Trophoblast cell (in vitro differentiated cells and primary cell): ENCODE results near the gene LHFPL2.

Source experiments
- DNase-seq, 2 donors: peaks; one replicate each; pipeline ENCODE4 v3.0.0-alpha.2; 2016
- H2AFZ ChIP-seq: 2 replicates; pipeline ENCODE4 v1.6.1; 2013; ENCODE audit warnings: low read length, moderate library complexity, mild to moderate bottlenecking; ENCODE audit not compliant: insufficient read depth, poor library complexity
- H2AK5ac ChIP-seq: 2 replicates; pipeline ENCODE4 v1.6.1; 2013; ENCODE audit warnings: mild to moderate bottlenecking, low read length
- H2BK120ac ChIP-seq: 2 replicates; pipeline ENCODE4 v1.6.1; 2013; ENCODE audit warnings: low read length, mild to moderate bottlenecking, moderate library complexity; ENCODE audit not compliant: insufficient read depth, poor library complexity
- H2BK12ac ChIP-seq: 2 replicates; pipeline ENCODE4 v1.6.1; 2013; ENCODE audit warnings: mild to moderate bottlenecking, low read length, moderate library complexity
- H2BK5ac ChIP-seq: 2 replicates; pipeline ENCODE4 v1.6.1; 2013; ENCODE audit warnings: low read length, low read depth, moderate library complexity, mild to moderate bottlenecking; ENCODE audit not compliant: poor library complexity
- H3K14ac ChIP-seq: 2 replicates; pipeline ENCODE4 v1.6.1; 2013; ENCODE audit warnings: mild to moderate bottlenecking, low read length
- H3K18ac ChIP-seq: 2 replicates; pipeline ENCODE4 v1.6.1; 2013; ENCODE audit warnings: mild to moderate bottlenecking, low read length
- H3K23ac ChIP-seq: 2 replicates; pipeline ENCODE4 v1.6.1; 2013; ENCODE audit warnings: low read length
- H3K27ac ChIP-seq: 2 replicates; pipeline ENCODE4 v1.5.1; 2013; ENCODE audit warnings: low read depth, mild to moderate bottlenecking, inconsistent platforms, low read length, moderate library complexity
- H3K27me3 ChIP-seq: 2 replicates; pipeline ENCODE4 v1.6.1; 2013; ENCODE audit warnings: inconsistent platforms, mild to moderate bottlenecking, low read length, moderate library complexity; ENCODE audit not compliant: insufficient read depth
- H3K36me3 ChIP-seq, 2 experiments: 1 replicate in 1 of 2; 2 replicates in 1 of 2; pipeline ENCODE4 v1.6.1; 2013; ENCODE audit warnings: low read length in 2 of 2, mild to moderate bottlenecking in 2 of 2, moderate library complexity in 1 of 2; ENCODE audit not compliant: insufficient read depth in 2 of 2, control insufficient read depth in 1 of 2
- H3K4ac ChIP-seq: 2 replicates; pipeline ENCODE4 v1.6.1; 2013; ENCODE audit warnings: low read depth, mild to moderate bottlenecking, low read length, moderate library complexity
- H3K4me1 ChIP-seq, 2 experiments: 1 replicate in 1 of 2; 2 replicates in 1 of 2; pipeline ENCODE4 v1.6.1; 2013; ENCODE audit warnings: low read length in 2 of 2, mild to moderate bottlenecking in 2 of 2, moderate library complexity in 1 of 2; ENCODE audit not compliant: insufficient read depth in 2 of 2, control insufficient read depth in 1 of 2
- H3K4me2 ChIP-seq: 2 replicates; pipeline ENCODE4 v1.6.1; 2013; ENCODE audit warnings: inconsistent platforms, mild to moderate bottlenecking, low read length, moderate library complexity
- H3K4me3 ChIP-seq: 2 replicates; pipeline ENCODE4 v1.5.1; 2013; ENCODE audit warnings: mild to moderate bottlenecking, low read depth, low read length, inconsistent platforms
- H3K79me1 ChIP-seq: one replicate; pipeline ENCODE4 v1.6.1; 2013; ENCODE audit warnings: low read length
- H3K79me2 ChIP-seq: 2 replicates; pipeline ENCODE4 v1.6.1; 2013; ENCODE audit warnings: low read length, mild to moderate bottlenecking; ENCODE audit not compliant: control insufficient read depth, insufficient read depth, poor library complexity
- H3K9ac ChIP-seq: 2 replicates; pipeline ENCODE4 v1.6.1; 2013; ENCODE audit warnings: mild to moderate bottlenecking, low read length
- H3K9me3 ChIP-seq: 2 replicates; pipeline ENCODE4 v1.6.1; 2013; ENCODE audit warnings: low read depth, mild to moderate bottlenecking, control low read depth, inconsistent platforms, low read length; ENCODE audit not compliant: insufficient read depth
- H4K12ac ChIP-seq: 2 replicates; pipeline ENCODE4 v1.6.1; 2013; ENCODE audit warnings: low read depth, mild to moderate bottlenecking, low read length, moderate library complexity
- H4K8ac ChIP-seq: 2 replicates; pipeline ENCODE4 v1.6.1; 2013; ENCODE audit warnings: low read depth, mild to moderate bottlenecking, low read length, moderate library complexity
- H4K91ac ChIP-seq: one replicate; pipeline ENCODE4 v1.6.1; 2013; ENCODE audit warnings: low read depth, mild to moderate bottlenecking, low read length, moderate library complexity
- WGBS: extraction: QIAGEN DNeasy Blood & Tissue Kit; methylation state at CpG from one replicate; pipeline ENCODE4 v1.1.7; 2013; ENCODE audit warnings: missing lambda C conversion rate; ENCODE audit not compliant: insufficient read length, insufficient coverage; ENCODE audit errors: extremely low coverage; 5-methylcytosine and 5-hydroxymethylcytosine counted together

The LHFPL2 gene

GRCh38 chr5:78615697-78616096 lies 32.9 kb downstream of the LHFPL2 start:
- H2BK5ac ChIP-seq, result no peak overlapping the region
- H4K91ac ChIP-seq, result no peak overlapping the region
- H3K27me3 ChIP-seq, result no peaks in the 10 kb centered on the region
- H3K4me1 ChIP-seq, result peaks cover 9 to 16% of the 10 kb centered on the region in 2 experiments
- peaks cover 5% of the 10 kb centered on the region for H3K9me3 ChIP-seq
- no CpG with 5 or more reads among the region's 1 CpG for WGBS
- no peak overlapping the region for H2BK120ac ChIP-seq
- H4K8ac ChIP-seq, result no peak overlapping the region
- H3K79me1 ChIP-seq, result peaks cover 2% of the 10 kb centered on the region
- no peak overlapping the region for H2BK12ac ChIP-seq
- DNase-seq, result peak; percentile 58 to 77
- H3K27ac ChIP-seq, result no peak overlapping the region
- H3K18ac ChIP-seq, result no peak overlapping the region
- no peak overlapping the region for H3K23ac ChIP-seq
- peaks cover 7% of the 10 kb centered on the region for H3K79me2 ChIP-seq
- no peak overlapping the region for H2AFZ ChIP-seq
- H4K12ac ChIP-seq, result no peak overlapping the region
- H3K4me2 ChIP-seq, result no peak overlapping the region
- H3K4ac ChIP-seq, result no peak overlapping the region
- H2AK5ac ChIP-seq, result no peak overlapping the region
- H3K9ac ChIP-seq, result no peak overlapping the region
- H3K14ac ChIP-seq, result no peak overlapping the region
- H3K36me3 ChIP-seq, result peaks cover 7 to 10% of the 10 kb centered on the region in 2 experiments
- H3K4me3 ChIP-seq, result no peak overlapping the region

- H3K27me3 ChIP-seq, result no peaks in the 10 kb centered on the region
- no peak overlapping the region for H3K23ac ChIP-seq
- no peak overlapping the region for H2BK12ac ChIP-seq
- no peak overlapping the region for H2BK5ac ChIP-seq
- no peak overlapping the region for H3K4me3 ChIP-seq
- H4K91ac ChIP-seq, result no peak overlapping the region
- no peak overlapping the region for H4K12ac ChIP-seq
- no peak overlapping the region for H2AFZ ChIP-seq
- no peak overlapping the region for H4K8ac ChIP-seq
- H3K18ac ChIP-seq, result no peak overlapping the region
- peaks cover 17 to 24% of the 10 kb centered on the region in 2 experiments for H3K4me1 ChIP-seq
- peaks cover 6% of the 10 kb centered on the region in 2 experiments for H3K36me3 ChIP-seq
- H3K79me1 ChIP-seq, result peaks cover 7% of the 10 kb centered on the region
- H2BK120ac ChIP-seq, result peak overlapping the region; percentile 75
- H3K79me2 ChIP-seq, result peaks cover 6% of the 10 kb centered on the region
- H2AK5ac ChIP-seq, result no peak overlapping the region
- no peak overlapping the region for H3K9ac ChIP-seq
- DNase-seq, result no peak
- H3K4me2 ChIP-seq, result no peak overlapping the region
- no peak overlapping the region for H3K27ac ChIP-seq
- no peak overlapping the region for H3K14ac ChIP-seq
- peaks cover 2% of the 10 kb centered on the region for H3K9me3 ChIP-seq
- H3K4ac ChIP-seq, result peak overlapping the region; percentile 31
Observed at GRCh38 chr5:78614816-78615215, 33.8 kb downstream of the LHFPL2 start.

GRCh38 chr5:78613756-78614155 lies 34.8 kb downstream of the LHFPL2 start:
- no peak overlapping the region for H2AK5ac ChIP-seq
- no peak overlapping the region for H3K9ac ChIP-seq
- peaks cover 7% of the 10 kb centered on the region for H3K79me1 ChIP-seq
- H4K8ac ChIP-seq, result no peak overlapping the region
- peaks cover 2% of the 10 kb centered on the region for H3K9me3 ChIP-seq
- no peak overlapping the region for H2AFZ ChIP-seq
- peaks cover 5% of the 10 kb centered on the region for H3K79me2 ChIP-seq
- H3K23ac ChIP-seq, result no peak overlapping the region
- no peak overlapping the region for H3K4ac ChIP-seq
- H3K4me2 ChIP-seq, result no peak overlapping the region
- no peak overlapping the region for H3K18ac ChIP-seq
- H3K4me1 ChIP-seq, result peaks cover 18 to 25% of the 10 kb centered on the region in 2 experiments
- no peak overlapping the region for H2BK120ac ChIP-seq
- H4K12ac ChIP-seq, result no peak overlapping the region
- H4K91ac ChIP-seq, result no peak overlapping the region
- no peak overlapping the region for H3K4me3 ChIP-seq
- no peak overlapping the region for H3K27ac ChIP-seq
- H2BK5ac ChIP-seq, result no peak overlapping the region
- H2BK12ac ChIP-seq, result no peak overlapping the region
- H3K27me3 ChIP-seq, result no peaks in the 10 kb centered on the region
- no peak for DNase-seq
- H3K36me3 ChIP-seq, result peaks cover 6 to 7% of the 10 kb centered on the region in 2 experiments
- no CpG with 5 or more reads among the region's 4 CpGs for WGBS
- no peak overlapping the region for H3K14ac ChIP-seq

GRCh38 chr5:78613151-78613533 lies 35.4 kb downstream of the LHFPL2 start:
- Histone ChIP-seq H3K4me3 (no peak overlapping the region), H4K8ac (no peak overlapping the region), H3K9ac (no peak overlapping the region), H3K4me2 (no peak overlapping the region), H2AK5ac (no peak overlapping the region), H3K27ac (no peak overlapping the region), H2AFZ (no peak overlapping the region), H3K9me3 (no peaks in the 10 kb centered on the region), H3K79me1 (peaks cover 7% of the 10 kb centered on the region), H3K36me3 (peaks cover 2 to 4% of the 10 kb centered on the region in 2 experiments), H3K27me3 (no peaks in the 10 kb centered on the region), H4K12ac (no peak overlapping the region), H3K23ac (no peak overlapping the region), H4K91ac (no peak overlapping the region), H2BK120ac (no peak overlapping the region), H3K18ac (no peak overlapping the region), H2BK12ac (no peak overlapping the region), H3K14ac (no peak overlapping the region), H3K4ac (no peak overlapping the region), H2BK5ac (no peak overlapping the region), H3K4me1 (peaks cover 18 to 25% of the 10 kb centered on the region in 2 experiments), H3K79me2 (peaks cover 4% of the 10 kb centered on the region)
- no CpG with 5 or more reads among the region's 2 CpGs for WGBS
- DNase-seq, result no peak
